ENCODE data around the gene ANO4.

ANO4 gene

GRCh38 chr12:101001669-101002068 lies 207.1 kb downstream of the ANO4 start:
- DNase-seq, result no peak

GRCh38 chr12:101002696-101003419 lies 208.3 kb downstream of the ANO4 start:
- DNase-seq, result no peak

GRCh38 chr12:101004898-101005297 lies 210.3 kb downstream of the ANO4 start:
- no peak for DNase-seq

GRCh38 chr12:101009274-101009673 lies 214.7 kb downstream of the ANO4 start:
- no peak for DNase-seq

- no peak for DNase-seq
Measured at GRCh38 chr12:101010896-101011295, 216.3 kb downstream of the ANO4 start.

GRCh38 chr12:101013993-101014392 lies 219.4 kb downstream of the ANO4 start:
- no peak for DNase-seq

GRCh38 chr12:101015044-101015443 lies 220.5 kb downstream of the ANO4 start:
- DNase-seq, result no peak

GRCh38 chr12:101018540-101018939 lies 224.0 kb downstream of the ANO4 start:
- no peak for DNase-seq

GRCh38 chr12:101019201-101019600 lies 224.6 kb downstream of the ANO4 start:
- DNase-seq, result no peak

GRCh38 chr12:101019667-101020066 lies 225.1 kb downstream of the ANO4 start:
- no peak for DNase-seq

GRCh38 chr12:101021442-101021841 lies 226.9 kb downstream of the ANO4 start:
- no peak for DNase-seq

GRCh38 chr12:101021911-101022388 lies 227.4 kb downstream of the ANO4 start:
- no peak for DNase-seq

GRCh38 chr12:101027200-101027599 lies 232.6 kb downstream of the ANO4 start:
- DNase-seq, result no peak

GRCh38 chr12:101027816-101028215 lies 233.2 kb downstream of the ANO4 start:
- no peak for DNase-seq

- DNase-seq, result no peak
Measured at GRCh38 chr12:101038289-101038871, 243.8 kb downstream of the ANO4 start.

GRCh38 chr12:101039848-101040531 lies 245.4 kb downstream of the ANO4 start:
- no peak for DNase-seq

- DNase-seq, result no peak
Measured at GRCh38 chr12:101040936-101041335, 246.4 kb downstream of the ANO4 start.

GRCh38 chr12:101042211-101042610 lies 247.6 kb downstream of the ANO4 start:
- DNase-seq, result no peak

GRCh38 chr12:101044512-101045059 lies 250.0 kb downstream of the ANO4 start:
- DNase-seq, result no peak

GRCh38 chr12:101045486-101046464 lies 251.2 kb downstream of the ANO4 start:
- DNase-seq, result no peak

GRCh38 chr12:101047652-101048051 lies 253.1 kb downstream of the ANO4 start:
- no peak for DNase-seq

GRCh38 chr12:101050631-101051030 lies 256.1 kb downstream of the ANO4 start:
- no peak for DNase-seq

- no peak for DNase-seq
Measured at GRCh38 chr12:101051151-101051550, 256.6 kb downstream of the ANO4 start.

Measured in activated CD8-positive, alpha-beta memory T cell treated with anti-CD3 and anti-CD28 coated beads, Interleukin-2, amount 50 U/mL, for 4 hours (primary cell).